Transverse colon (tissue), 3 donors: Measurements from ENCODE around the gene UBE2J1.

Experiments
- EP300 ChIP-seq: sonication (generic); formaldehyde crosslinking; IDR thresholded peaks from one replicate; pipeline ENCODE4 v1.6.1; 2017; ENCODE audit warnings: antibody characterized with exemption, low read depth
- POLR2A ChIP-seq: fragments of 450-650 bp; IDR thresholded peaks from one replicate; pipeline ENCODE4 v1.6.1; 2016; ENCODE audit warnings: antibody characterized with exemption, mild to moderate bottlenecking, moderate library complexity
- POLR2AphosphoS5 ChIP-seq, 3 donors: sonication (generic); formaldehyde crosslinking; IDR thresholded peaks; one replicate each; pipeline ENCODE4 v1.6.1; 2016; ENCODE audit warnings: antibody characterized with exemption in 3 of 3

DNA sequence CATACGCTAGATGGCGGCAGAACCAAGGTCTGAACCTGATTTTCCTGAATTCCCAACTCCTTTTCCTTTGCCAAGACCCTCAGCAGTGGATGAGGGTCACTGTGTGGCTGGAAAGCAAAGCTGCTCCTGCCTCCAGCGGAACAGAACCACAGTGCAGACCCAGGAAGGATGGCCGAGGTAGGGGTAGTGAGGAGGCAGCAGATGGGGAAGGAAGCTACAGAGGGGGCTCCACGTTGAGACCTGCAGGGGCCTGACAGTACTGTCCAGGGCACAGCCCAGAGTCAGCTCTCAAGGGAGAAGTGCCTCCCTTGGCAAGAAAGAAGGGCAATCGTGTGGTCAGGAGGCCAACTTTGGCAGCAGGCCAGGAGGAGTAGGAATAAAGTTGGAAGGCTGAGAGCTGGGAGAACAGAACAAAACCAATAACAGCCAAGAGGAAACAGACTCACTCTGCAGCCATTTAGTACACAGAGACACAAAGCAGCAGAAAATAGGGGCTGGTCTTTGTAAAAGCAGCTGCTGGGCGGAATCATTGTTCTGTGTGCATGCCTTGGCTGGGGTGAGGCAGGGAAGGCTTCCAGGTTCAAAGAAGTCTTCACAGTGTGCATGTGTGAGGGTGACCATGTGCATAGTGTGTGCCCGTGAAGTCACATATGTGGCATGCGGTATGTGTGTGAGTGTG lies 40.5 kb downstream of the UBE2J1 start:
- no peak for TF ChIP-seq POLR2A
- TF ChIP-seq POLR2AphosphoS5 (IDR thresholded peaks at IDR 0.05), result no peak
- no peak for TF ChIP-seq EP300
